Gastroesophageal sphincter (tissue), 3 donors: Measurements from ENCODE around the gene RABL3.

Experiments used
- EP300 ChIP-seq: sonication (generic); formaldehyde crosslinking; IDR thresholded peaks from one replicate; pipeline ENCODE4 v1.6.1; 2017; ENCODE audit warnings: antibody characterized with exemption, mild to moderate bottlenecking
- POLR2AphosphoS5 ChIP-seq: sonication (generic); formaldehyde crosslinking; IDR thresholded peaks from one replicate; pipeline ENCODE4 v1.6.1; 2017; ENCODE audit warnings: antibody characterized with exemption
- TF ChIP-seq, protein P1 (sequence below), 4 experiments: fragments of 200-600 bp in 2 of 4; fragments of 450-650 bp in 2 of 4; sonication (generic) in 1 of 4; IDR thresholded peaks; one replicate each; pipeline ENCODE4 v1.5.1; 2017 to 2019; ENCODE audit warnings: antibody characterized with exemption in 4 of 4, mild to moderate bottlenecking in 2 of 4, moderate library complexity in 2 of 4

- TF ChIP-seq, protein P1, sequence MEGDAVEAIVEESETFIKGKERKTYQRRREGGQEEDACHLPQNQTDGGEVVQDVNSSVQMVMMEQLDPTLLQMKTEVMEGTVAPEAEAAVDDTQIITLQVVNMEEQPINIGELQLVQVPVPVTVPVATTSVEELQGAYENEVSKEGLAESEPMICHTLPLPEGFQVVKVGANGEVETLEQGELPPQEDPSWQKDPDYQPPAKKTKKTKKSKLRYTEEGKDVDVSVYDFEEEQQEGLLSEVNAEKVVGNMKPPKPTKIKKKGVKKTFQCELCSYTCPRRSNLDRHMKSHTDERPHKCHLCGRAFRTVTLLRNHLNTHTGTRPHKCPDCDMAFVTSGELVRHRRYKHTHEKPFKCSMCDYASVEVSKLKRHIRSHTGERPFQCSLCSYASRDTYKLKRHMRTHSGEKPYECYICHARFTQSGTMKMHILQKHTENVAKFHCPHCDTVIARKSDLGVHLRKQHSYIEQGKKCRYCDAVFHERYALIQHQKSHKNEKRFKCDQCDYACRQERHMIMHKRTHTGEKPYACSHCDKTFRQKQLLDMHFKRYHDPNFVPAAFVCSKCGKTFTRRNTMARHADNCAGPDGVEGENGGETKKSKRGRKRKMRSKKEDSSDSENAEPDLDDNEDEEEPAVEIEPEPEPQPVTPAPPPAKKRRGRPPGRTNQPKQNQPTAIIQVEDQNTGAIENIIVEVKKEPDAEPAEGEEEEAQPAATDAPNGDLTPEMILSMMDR (IDR thresholded peaks at IDR 0.05): no peak
- no peak for TF ChIP-seq POLR2AphosphoS5
- no peak for TF ChIP-seq EP300
Observed at GRCh38 chr3:120680193-120680894, 62.0 kb downstream of the RABL3 start.
